H1 (cell line): Measurements from ENCODE around the gene CCDC13. TPM values are rescaled to one million over a fixed set of nuclear protein-coding genes. Genes with fewer than 3 reads are reported as not detected.

Experiments used
- HDAC2 ChIP-seq, 2 experiments: fragments of 300-600 bp in 1 of 2; sonication (generic) in 1 of 2; IDR thresholded peaks; 2 replicates each; pipeline ENCODE4 v1.6.1; 2011 to 2012; ENCODE audit warnings: low read depth in 2 of 2, low read length in 2 of 2, mild to moderate bottlenecking in 2 of 2, moderate library complexity in 2 of 2, borderline replicate concordance in 1 of 2, inconsistent platforms in 1 of 2
- KDM5A ChIP-seq: fragments of 200-600 bp; IDR thresholded peaks from 2 replicates; pipeline ENCODE4 v1.7.1; 2012; ENCODE audit warnings: mild to moderate bottlenecking, low read length, inconsistent platforms, mixed read lengths
- polyA plus RNA-seq, 7 experiments: library from polyadenylated mRNA; depleted of rRNA in 3 of 7; stranded (reverse) in 5 of 7; unstranded in 2 of 7; fragments of >200 nt in 5 of 7; fragments of 200-250 nt in 2 of 7; gene quantifications; 1 replicate in 5 of 7; 2 replicates in 1 of 7; 4 replicates in 1 of 7; pipeline versions ENCODE4 v1.2.1 to v1.2.3, GENCODE V29; 2011 to 2013; ENCODE audit warnings: missing spikeins in 2 of 7, mixed read lengths in 2 of 7
- total RNA-seq: library from RNA; stranded (reverse); fragmentation: NEBNext Ultra II Directional; extraction: Animal tissue kit (Norgen Biotek cat#: 25700); gene quantifications from 2 replicates; pipeline ENCODE4 v1.2.1, GENCODE V29; 2021

The CCDC13 gene
- total and polyA plus RNA-seq, 2 of the 8 experiments (the other 6 are each of a cell fraction or from before 2014, with no cell fraction given): 0.06 TPM; not detected in 1

GRCh38 chr3:42820746-42821051 is 47.6 kb upstream of the CCDC13 start (continued):
- TF ChIP-seq HDAC2 (IDR thresholded peaks at IDR 0.05; ENCODE audit: borderline replicate concordance in 1 of 2, low read depth in 2 of 2, low read length in 2 of 2) (no peak), KDM5A (no peak)
- TF ChIP-seq, all 59 proteins: peak for 0
